HepG2 (cell line): Measurements from ENCODE around the gene ARHGEF7. TPM values are rescaled to one million over a fixed set of nuclear protein-coding genes. Genes with fewer than 3 reads are reported as not detected.

Experiments
- ATAC-seq: fragments of 200-7000 bp; cut with Tn5 transposase; 3 replicates; pipeline ENCODE4 v1.9.1; 2020; ENCODE audit warnings: mild to moderate bottlenecking, moderate library complexity
- BruUV-seq: library from RNA; stranded (reverse); fragments of 400-500 nt; replicated peaks from 2 replicates; lab custom pipeline; 2021; lab: Mats Ljungman, UMichigan
- CTCF ChIA-PET: fragments of 300-600 bp; formaldehyde crosslinking; extraction: SDS; loops from one replicate; lab custom pipeline; 2021; ENCODE audit warnings: low total read pairs, inconsistent platforms, low intra/inter-chr PET ratio; lab: Yijun Ruan, JAX
- POLR2A ChIA-PET: fragments of 350-600 bp; sonication (Branson Sonifier 250); formaldehyde crosslinking; loops from one replicate; lab custom pipeline; 2020; ENCODE audit warnings: antibody characterized with exemption, inconsistent platforms; lab: Yijun Ruan, JAX
- DNase-seq: peaks from one replicate; pipeline ENCODE4 v3.0.0-alpha.2; 2015; ENCODE audit warnings: low spot score
- FAIRE-seq: peaks from 3 replicates; lab custom pipeline; 2011; peaks lifted over from hg19 to GRCh38; lab: Jason Lieb, UNC
- H2AFZ ChIP-seq: one replicate; pipeline ENCODE4 v1.6.1; 2011; ENCODE audit warnings: low read length, inconsistent platforms
- H3K27ac ChIP-seq: fragments of 300-600 bp; 3 replicates; pipeline ENCODE4 v1.8.0; 2011; ENCODE audit warnings: mixed run types, mild to moderate bottlenecking, mixed read lengths, low read length, inconsistent platforms; ENCODE audit not compliant: insufficient read depth; ENCODE audit errors: extremely low read length
- H3K27me3 ChIP-seq, 2 experiments: fragments of 200-600 bp in 1 of 2; 2 replicates in 1 of 2; 3 replicates in 1 of 2; pipeline versions ENCODE4 v1.6.0 to v1.8.0; 2011; ENCODE audit warnings: low read length in 2 of 2, mild to moderate bottlenecking in 2 of 2, moderate library complexity in 2 of 2, inconsistent platforms in 1 of 2; ENCODE audit not compliant: insufficient read depth in 2 of 2, control insufficient read depth in 1 of 2
- H3K36me3 ChIP-seq, 2 experiments: fragments of 200-600 bp in 1 of 2; replicated peaks in 1 of 2; 2 replicates in 1 of 2; 3 replicates in 1 of 2; pipeline versions ENCODE4 v1.5.1 to v1.8.0; 2011; ENCODE audit warnings: low read length in 2 of 2, inconsistent platforms in 1 of 2; ENCODE audit not compliant: insufficient read depth in 2 of 2, control insufficient read depth in 1 of 2
- H3K4me1 ChIP-seq: 2 replicates; pipeline ENCODE4 v1.5.1; 2012; ENCODE audit warnings: low read length, inconsistent platforms; ENCODE audit not compliant: insufficient read depth
- H3K4me2 ChIP-seq: 2 replicates; pipeline ENCODE4 v1.6.0; 2011; ENCODE audit warnings: low read depth, low read length, inconsistent platforms
- H3K4me3 ChIP-seq, 3 experiments: fragments of 200-600 bp in 1 of 3; sonication (generic), shearing (Covaris generic) in 1 of 3; replicated peaks in 1 of 3; 2 replicates each; pipeline ENCODE4 v1.5.1; 2011 to 2016; ENCODE audit warnings: low read length in 3 of 3, inconsistent platforms in 2 of 3, low read depth in 2 of 3, mild to moderate bottlenecking in 2 of 3, control low read depth in 1 of 3, mixed read lengths in 1 of 3; ENCODE audit not compliant: insufficient read depth in 1 of 3
- H3K79me2 ChIP-seq: one replicate; pipeline ENCODE4 v1.6.1; 2011; ENCODE audit warnings: low read length, inconsistent platforms; ENCODE audit not compliant: insufficient read depth
- H3K9ac ChIP-seq: 2 replicates; pipeline ENCODE4 v1.6.0; 2011; ENCODE audit warnings: mild to moderate bottlenecking, low read depth, low read length, inconsistent platforms; ENCODE audit not compliant: insufficient read depth
- H3K9me3 ChIP-seq: 2 replicates; pipeline ENCODE4 v1.5.1; 2012; ENCODE audit warnings: mild to moderate bottlenecking, low read length
- H4K20me1 ChIP-seq: 2 replicates; pipeline ENCODE4 v1.6.0; 2011; ENCODE audit warnings: inconsistent platforms, mild to moderate bottlenecking, low read length, moderate library complexity; ENCODE audit not compliant: insufficient read depth
- ARID4A ChIP-seq: sonication (generic); formaldehyde crosslinking; IDR thresholded peaks from 2 replicates; pipeline ENCODE4 v1.5.0; 2020; ENCODE audit warnings: mild to moderate bottlenecking, missing genetic modification reagents, borderline replicate concordance
- SIN3A ChIP-seq: IDR thresholded peaks from 2 replicates; pipeline ENCODE4 v1.6.1; 2011; ENCODE audit warnings: low read depth, mild to moderate bottlenecking, control low read depth, low read length, borderline replicate concordance
- ZNF670 ChIP-seq: sonication (generic); formaldehyde crosslinking; IDR thresholded peaks from 2 replicates; pipeline ENCODE4 v1.8.0; 2022; ENCODE audit warnings: mild to moderate bottlenecking, missing genetic modification reagents, borderline replicate concordance
- WGBS: methylation state at CpG from one replicate; pipeline ENCODE4 v1.1.6; 2017; ENCODE audit warnings: low lambda C conversion rate; 5-methylcytosine and 5-hydroxymethylcytosine counted together
- in situ Hi-C: cut with HindIII; loops from 2 replicates; pipeline ENCODE4 v1.10.0; 2017; ENCODE audit warnings: low pct_unique_long_range_greater_than_20kb; ENCODE audit not compliant: extremely low pct_ligation_motif_present
- intact Hi-C: fragments of 100-400 bp; cut with micrococcal nuclease; formaldehyde crosslinking; loops from one replicate; pipeline ENCODE4 v1.10.0; 2022; ENCODE audit not compliant: unreplicated experiment
- polyA plus RNA-seq, 8 experiments: library from polyadenylated mRNA; depleted of rRNA in 3 of 8; stranded (reverse) in 7 of 8; unstranded in 1 of 8; fragments of >200 nt; fragmentation: Illumina TruSeq in 4 of 8; extraction: Trizol in 4 of 8; gene quantifications; 2 replicates each; pipeline versions ENCODE4 v1.2.1 to v1.2.3, GENCODE V29; 2011 to 2016; ENCODE audit warnings: low read depth in 4 of 8, missing spikeins in 1 of 8, mixed read lengths in 1 of 8; ENCODE audit not compliant: insufficient read depth in 1 of 8
- total RNA-seq, 5 experiments: library from RNA; depleted of rRNA; stranded (reverse); fragments of >200 nt; fragmentation: Illumina TruSeq; extraction: Trizol; gene quantifications; 2 replicates each; pipeline ENCODE4 v1.2.3, GENCODE V29; 2016; ENCODE audit warnings: low read depth in 1 of 5

ARHGEF7 gene
- total and polyA plus RNA-seq, 2 of the 13 experiments (the other 11 are each of a cell fraction or from before 2014, with no cell fraction given) = 15.7 to 22.3 TPM

GRCh38 chr13:111209613-111210012 is 94.5 kb downstream of the ARHGEF7 start:
- H3K4me1 ChIP-seq = peaks cover 2% of the 10 kb centered on the region
- H3K9me3 ChIP-seq = no peaks in the 10 kb centered on the region
- no peak overlapping the region for H3K9ac ChIP-seq
- 96% methylated on average over 9 of the region's 9 CpGs for WGBS
- ATAC-seq = no peak
- CTCF ChIA-PET = no interaction called here
- no peak overlapping the region for H3K4me3 ChIP-seq
- H3K27ac ChIP-seq = no peak overlapping the region
- POLR2A ChIA-PET = no interaction called here
- H3K79me2 ChIP-seq = peaks cover 48% of the 10 kb centered on the region
- H4K20me1 ChIP-seq = peaks cover 19% of the 10 kb centered on the region
- in situ Hi-C loops (loop anchor here (25.0 kb wide), 1 partner anchor 272 kb away; no protein-coding TSS in a partner anchor), intact Hi-C loops (loop anchor here (10.0 kb wide), 1 partner anchor 265 kb away; no protein-coding TSS in a partner anchor)
- no peak overlapping the region for H3K4me2 ChIP-seq
- no TSS peak for BruUV-seq
- no peak for DNase-seq
- no peak for TF ChIP-seq ARID4A (CRISPR knock-in tag)
- no peak for TF ChIP-seq SIN3A
- no peak for TF ChIP-seq ZNF670 (CRISPR knock-in tag)
- H2AFZ ChIP-seq = no peak overlapping the region
- no peak for FAIRE-seq
- H3K36me3 ChIP-seq = peaks cover 4 to 10% of the 10 kb centered on the region in 2 experiments; a peak in 4 of 5 replicates
- H3K27me3 ChIP-seq = no peaks in the 10 kb centered on the region
